Measurements from ENCODE around the gene B3GNT4. TPM values are rescaled to one million over a fixed set of nuclear protein-coding genes. Genes with fewer than 3 reads are reported as not detected.

Gene B3GNT4
- total and polyA plus RNA-seq, 2 of the 13 experiments (the other 11 are each of a cell fraction or from before 2014, with no cell fraction given), result 0.04 to 0.21 TPM

DNA sequence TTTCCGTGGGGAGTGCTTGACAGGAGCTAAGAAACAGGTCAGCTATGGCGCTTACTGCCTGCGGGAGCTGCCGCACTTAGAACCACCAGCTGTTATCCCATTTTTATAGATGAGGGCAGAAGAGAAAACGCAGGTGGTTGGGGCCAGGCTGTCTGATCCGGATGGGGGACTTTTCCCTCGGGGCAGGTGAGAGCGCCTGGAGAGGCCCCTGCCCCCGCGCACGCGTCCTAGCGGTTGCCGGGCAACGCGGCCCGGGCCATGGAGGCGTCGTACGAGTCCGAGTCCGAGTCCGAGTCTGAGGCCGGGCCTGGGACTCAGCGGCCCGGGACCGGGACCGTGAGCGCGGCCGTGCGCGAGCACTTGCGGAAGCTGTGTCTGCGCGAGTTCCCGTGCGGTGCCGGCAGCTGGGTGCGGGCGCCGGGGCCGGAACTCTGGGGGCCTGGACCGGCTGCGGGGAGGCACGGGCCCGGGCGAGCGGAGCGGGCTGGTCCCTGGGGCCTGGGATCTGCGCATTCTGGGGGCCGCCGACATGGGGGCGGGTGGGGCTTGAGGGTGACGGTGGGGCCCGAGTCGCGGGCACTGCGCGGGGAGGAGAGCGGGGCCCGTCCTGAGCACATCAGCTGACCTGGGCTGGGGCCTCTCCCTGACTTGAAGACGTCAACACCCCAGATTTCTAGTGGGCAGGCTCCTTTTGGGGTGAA is 20.5 kb upstream of the B3GNT4 start, which contains the start of gene LRRC43:
LRRC43 (plus strand) TSS at position 237 of the 701 bp plus-strand sequence; CDS start at position 259, 22 bp downstream.
- no peak within 1 kb of the TSS for H3K9ac ChIP-seq (ENCODE audit: insufficient read depth, low read depth, low read length)
- peak within 1 kb of the TSS; percentile 47 for H3K4me2 ChIP-seq (ENCODE audit: low read depth, low read length)
- TF ChIP-seq STAT5B (CRISPR knock-in tag; IDR thresholded peaks at IDR 0.05) (no peak), SALL1 (CRISPR knock-in tag; IDR thresholded peaks at IDR 0.05) (0 out of 2 replicates have a peak, but pooled peaks have one; percentile 12), ZNF784 (CRISPR knock-in tag; IDR thresholded peaks at IDR 0.05; ENCODE audit: borderline replicate concordance) (no peak), ZNF550 (CRISPR knock-in tag; IDR thresholded peaks at IDR 0.05; ENCODE audit: borderline replicate concordance) (no peak), ZNF720 (CRISPR knock-in tag; IDR thresholded peaks at IDR 0.05) (no peak), HNRNPLL (IDR thresholded peaks at IDR 0.05; ENCODE audit: low read depth, low read length, poor library complexity, severe bottlenecking) (peak; percentile 35), ZNF615 (CRISPR knock-in tag; IDR thresholded peaks at IDR 0.05; ENCODE audit: borderline replicate concordance) (no peak), ZNF652 (CRISPR knock-in tag; IDR thresholded peaks at IDR 0.05; ENCODE audit: borderline replicate concordance, low read depth) (no peak), RFX1 (IDR thresholded peaks at IDR 0.05) (0 out of 2 replicates have a peak, but pooled peaks have one; percentile 16), ZFP1 (CRISPR knock-in tag; IDR thresholded peaks at IDR 0.05) (no peak), ZNF7 (CRISPR knock-in tag; IDR thresholded peaks at IDR 0.05) (no peak), PHF21A (CRISPR knock-in tag; IDR thresholded peaks at IDR 0.05) (no peak), ARID4A (CRISPR knock-in tag; IDR thresholded peaks at IDR 0.05; ENCODE audit: borderline replicate concordance) (peak; percentile 57; the same call in 1 of the 2 replicates)
- TF ChIP-seq, protein P1, sequence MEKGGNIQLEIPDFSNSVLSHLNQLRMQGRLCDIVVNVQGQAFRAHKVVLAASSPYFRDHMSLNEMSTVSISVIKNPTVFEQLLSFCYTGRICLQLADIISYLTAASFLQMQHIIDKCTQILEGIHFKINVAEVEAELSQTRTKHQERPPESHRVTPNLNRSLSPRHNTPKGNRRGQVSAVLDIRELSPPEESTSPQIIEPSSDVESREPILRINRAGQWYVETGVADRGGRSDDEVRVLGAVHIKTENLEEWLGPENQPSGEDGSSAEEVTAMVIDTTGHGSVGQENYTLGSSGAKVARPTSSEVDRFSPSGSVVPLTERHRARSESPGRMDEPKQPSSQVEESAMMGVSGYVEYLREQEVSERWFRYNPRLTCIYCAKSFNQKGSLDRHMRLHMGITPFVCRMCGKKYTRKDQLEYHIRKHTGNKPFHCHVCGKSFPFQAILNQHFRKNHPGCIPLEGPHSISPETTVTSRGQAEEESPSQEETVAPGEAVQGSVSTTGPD (CRISPR knock-in tag; IDR thresholded peaks at IDR 0.05), result no peak
- TF ChIP-seq, protein P2, sequence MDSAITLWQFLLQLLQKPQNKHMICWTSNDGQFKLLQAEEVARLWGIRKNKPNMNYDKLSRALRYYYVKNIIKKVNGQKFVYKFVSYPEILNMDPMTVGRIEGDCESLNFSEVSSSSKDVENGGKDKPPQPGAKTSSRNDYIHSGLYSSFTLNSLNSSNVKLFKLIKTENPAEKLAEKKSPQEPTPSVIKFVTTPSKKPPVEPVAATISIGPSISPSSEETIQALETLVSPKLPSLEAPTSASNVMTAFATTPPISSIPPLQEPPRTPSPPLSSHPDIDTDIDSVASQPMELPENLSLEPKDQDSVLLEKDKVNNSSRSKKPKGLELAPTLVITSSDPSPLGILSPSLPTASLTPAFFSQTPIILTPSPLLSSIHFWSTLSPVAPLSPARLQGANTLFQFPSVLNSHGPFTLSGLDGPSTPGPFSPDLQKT (CRISPR knock-in tag; IDR thresholded peaks at IDR 0.05; ENCODE audit: borderline replicate concordance), result no peak
- TF ChIP-seq, protein P3, sequence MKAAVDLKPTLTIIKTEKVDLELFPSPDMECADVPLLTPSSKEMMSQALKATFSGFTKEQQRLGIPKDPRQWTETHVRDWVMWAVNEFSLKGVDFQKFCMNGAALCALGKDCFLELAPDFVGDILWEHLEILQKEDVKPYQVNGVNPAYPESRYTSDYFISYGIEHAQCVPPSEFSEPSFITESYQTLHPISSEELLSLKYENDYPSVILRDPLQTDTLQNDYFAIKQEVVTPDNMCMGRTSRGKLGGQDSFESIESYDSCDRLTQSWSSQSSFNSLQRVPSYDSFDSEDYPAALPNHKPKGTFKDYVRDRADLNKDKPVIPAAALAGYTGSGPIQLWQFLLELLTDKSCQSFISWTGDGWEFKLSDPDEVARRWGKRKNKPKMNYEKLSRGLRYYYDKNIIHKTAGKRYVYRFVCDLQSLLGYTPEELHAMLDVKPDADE (CRISPR knock-in tag; IDR thresholded peaks at IDR 0.05), result no peak

More for the DNA sequence above, 20.5 kb upstream of the B3GNT4 start, which contains the start of gene LRRC43:
- 65% methylated on average over 37 of the region's 63 CpGs for WGBS (ENCODE audit: low lambda C conversion rate)
- Histone ChIP-seq H3K27ac (ENCODE audit: extremely low read length, insufficient read depth, low read length) (no peak within 1 kb of the TSS), H3K79me2 (ENCODE audit: insufficient read depth, low read length) (no peaks in the 10 kb centered on the region), H3K4me1 (ENCODE audit: insufficient read depth, low read length) (peaks cover 20% of the 10 kb centered on the region), H3K9me3 (ENCODE audit: low read length) (no peaks in the 10 kb centered on the region), H2AFZ (ENCODE audit: low read length) (no peak within 1 kb of the TSS), H4K20me1 (ENCODE audit: insufficient read depth, low read length) (no peaks in the 10 kb centered on the region), H3K36me3 (replicated peaks in 1 of 2; ENCODE audit: control insufficient read depth in 1 of 2, insufficient read depth in 2 of 2, low read length in 2 of 2) (no peaks in the 10 kb centered on the region), H3K27me3 (ENCODE audit: control insufficient read depth in 1 of 2, insufficient read depth in 2 of 2, low read length in 2 of 2) (peaks cover 0 to 22% of the 10 kb centered on the region in 2 experiments; a peak in 2 of 5 replicates), H3K4me3 (replicated peaks in 1 of 3; ENCODE audit: insufficient read depth in 1 of 3, low read depth in 2 of 3, low read length in 3 of 3) (peak within 1 kb of the TSS; percentile 40 to 55 (median 46); a peak in 5 of 6 replicates)
- FAIRE-seq (no peak), DNase-seq (ENCODE audit: low spot score) (no peak), ATAC-seq (peak; percentile 71)
- ChIA-PET CTCF (ENCODE audit: low intra/inter-chr PET ratio, low total read pairs) (no interaction called here), POLR2A (no interaction called here)
- BruUV-seq (replicated peaks), result no TSS peak
- in situ Hi-C loops (cut with HindIII; ENCODE audit: extremely low pct_ligation_motif_present, low pct_unique_long_range_greater_than_20kb) (loop anchor here (10.0 kb wide), 1 partner anchor 128 kb away; no protein-coding TSS in a partner anchor), intact Hi-C loops (cut with micrococcal nuclease; ENCODE audit: unreplicated experiment) (no loop called here)

Data from HepG2 (cell line).